ENCODE data around the gene MAP2K5.

Gene MAP2K5

DNA sequence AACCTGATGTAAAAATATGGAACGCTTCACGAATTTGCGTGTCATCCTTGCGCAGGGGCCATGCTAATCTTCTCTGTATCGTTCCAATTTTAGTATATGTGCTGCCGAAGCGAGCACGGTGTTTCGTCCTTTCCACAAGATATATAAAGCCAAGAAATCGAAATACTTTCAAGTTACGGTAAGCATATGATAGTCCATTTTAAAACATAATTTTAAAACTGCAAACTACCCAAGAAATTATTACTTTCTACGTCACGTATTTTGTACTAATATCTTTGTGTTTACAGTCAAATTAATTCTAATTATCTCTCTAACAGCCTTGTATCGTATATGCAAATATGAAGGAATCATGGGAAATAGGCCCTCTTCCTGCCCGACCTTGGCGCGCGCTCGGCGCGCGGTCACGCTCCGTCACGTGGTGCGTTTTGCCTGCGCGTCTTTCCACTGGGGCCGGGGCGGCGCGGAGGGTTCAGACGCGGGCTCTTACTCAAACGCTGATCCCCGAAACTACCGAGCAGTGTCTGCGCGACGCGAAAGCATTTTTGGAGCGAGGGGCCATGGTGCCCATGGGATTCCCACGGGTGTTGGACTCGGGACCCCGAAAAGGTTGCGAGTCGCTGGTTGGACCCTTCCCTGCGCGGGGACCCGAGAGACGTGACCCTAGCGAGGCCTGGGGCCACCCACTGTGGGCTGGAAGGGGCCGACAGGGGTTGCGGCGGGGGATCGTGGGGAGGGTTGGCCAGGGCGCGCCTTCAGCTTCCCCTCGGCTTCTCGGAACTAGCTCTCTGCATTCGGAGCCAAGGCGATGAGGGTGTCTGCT lies 297.6 kb downstream of the MAP2K5 start, which contains the start of gene RNU6-1:
Gene RNU6-1, minus strand, starts transcription at position 117 of the 820 bp plus-strand sequence.
- Histone ChIP-seq H3K27ac (ENCODE audit: low read length) (peak within 1 kb of the TSS; percentile 87), H3K9me3 (replicated peaks; ENCODE audit: insufficient read depth, low read length) (no peaks in the 10 kb centered on the region), H3K27me3 (replicated peaks; ENCODE audit: insufficient read depth, low read length) (peaks cover 9% of the 10 kb centered on the region; the same call in 1 of the 2 replicates), H3K36me3 (replicated peaks; ENCODE audit: insufficient read depth, low read length) (no peaks in the 10 kb centered on the region), H3K79me2 (ENCODE audit: low read length) (no peaks in the 10 kb centered on the region), H4K20me1 (ENCODE audit: insufficient read depth, low read length) (no peaks in the 10 kb centered on the region), H3K9me2 (replicated peaks; ENCODE audit: insufficient read depth, low read length) (no peaks in the 10 kb centered on the region), H3K4me2 (ENCODE audit: low read depth, low read length) (peak within 1 kb of the TSS; percentile 86), H2AFZ (ENCODE audit: low read length) (peak within 1 kb of the TSS; percentile 93), H3K4me3 (ENCODE audit: low read length) (peak within 1 kb of the TSS; percentile 92), H3K4me1 (ENCODE audit: low read length) (peaks cover 9% of the 10 kb centered on the region; the same call in 1 of the 2 replicates), H3F3A (ENCODE audit: insufficient read depth, low read length) (peaks cover 17% of the 10 kb centered on the region; the same call in 1 of the 2 replicates), H3K9ac (ENCODE audit: low read length) (peak within 1 kb of the TSS; percentile 90)
- TF ChIP-seq EZH2 (optimal IDR thresholded peaks at IDR 0.05; ENCODE audit: low read depth, low read length) (no peak), EZH2phosphoT487 (IDR thresholded peaks at IDR 0.05; ENCODE audit: low read length) (no peak), CTCF (IDR thresholded peaks at IDR 0.05; ENCODE audit: low read length) (no peak)
- DNase-seq = peak; percentile 97

GRCh38 chr15:67840749-67841512 lies 298.4 kb downstream of the MAP2K5 start:
- no peak for TF ChIP-seq CTCF (IDR thresholded peaks at IDR 0.05; ENCODE audit: low read length)
- TF ChIP-seq EZH2 (optimal IDR thresholded peaks at IDR 0.05; ENCODE audit: low read depth, low read length) = no peak
- no peak for TF ChIP-seq EZH2phosphoT487 (IDR thresholded peaks at IDR 0.05; ENCODE audit: low read length)
- peak overlapping the region; percentile 86 for H3K4me2 ChIP-seq (ENCODE audit: low read depth, low read length)
- peak overlapping the region; percentile 87 for H3K27ac ChIP-seq (ENCODE audit: low read length)
- no peaks in the 10 kb centered on the region for H3K9me2 ChIP-seq (replicated peaks; ENCODE audit: insufficient read depth, low read length)
- peaks cover under 1% of the 10 kb centered on the region; the same call in 1 of the 2 replicates for H3K27me3 ChIP-seq (replicated peaks; ENCODE audit: insufficient read depth, low read length)
- H3K4me3 ChIP-seq (ENCODE audit: low read length) = peak overlapping the region; percentile 92
- peak overlapping the region; percentile 90 for H3K9ac ChIP-seq (ENCODE audit: low read length)
- H3K4me1 ChIP-seq (ENCODE audit: low read length) = peaks cover 9% of the 10 kb centered on the region; the same call in 1 of the 2 replicates
- H2AFZ ChIP-seq (ENCODE audit: low read length) = peak overlapping the region; percentile 93
- no peaks in the 10 kb centered on the region for H3K36me3 ChIP-seq (replicated peaks; ENCODE audit: insufficient read depth, low read length)
- no peak for DNase-seq
- peaks cover 17% of the 10 kb centered on the region; the same call in 1 of the 2 replicates for H3F3A ChIP-seq (ENCODE audit: insufficient read depth, low read length)
- no peaks in the 10 kb centered on the region for H3K9me3 ChIP-seq (replicated peaks; ENCODE audit: insufficient read depth, low read length)
- H4K20me1 ChIP-seq (ENCODE audit: insufficient read depth, low read length) = no peaks in the 10 kb centered on the region
- H3K79me2 ChIP-seq (ENCODE audit: low read length) = no peaks in the 10 kb centered on the region

DNA sequence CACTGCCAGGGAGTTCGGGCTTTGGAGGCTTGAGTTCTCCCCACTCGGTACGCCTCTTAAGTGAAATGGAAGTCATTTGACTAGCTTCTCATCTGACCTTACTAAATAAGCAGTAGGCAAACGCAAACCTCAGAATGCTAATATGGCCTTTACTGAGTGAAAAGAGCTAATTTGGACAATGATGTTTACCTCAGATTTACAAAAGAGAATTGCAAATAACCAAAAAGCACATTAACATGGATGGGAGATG lies 298.9 kb downstream of the MAP2K5 start:
- Histone ChIP-seq H2AFZ (ENCODE audit: low read length) (peak overlapping the region; percentile 93; the same call in 1 of the 2 replicates), H3K9me3 (replicated peaks; ENCODE audit: insufficient read depth, low read length) (no peaks in the 10 kb centered on the region), H3K27ac (ENCODE audit: low read length) (no peak overlapping the region), H3K79me2 (ENCODE audit: low read length) (no peaks in the 10 kb centered on the region), H3F3A (ENCODE audit: insufficient read depth, low read length) (peaks cover 17% of the 10 kb centered on the region; the same call in 1 of the 2 replicates), H4K20me1 (ENCODE audit: insufficient read depth, low read length) (no peaks in the 10 kb centered on the region), H3K9me2 (replicated peaks; ENCODE audit: insufficient read depth, low read length) (no peaks in the 10 kb centered on the region), H3K9ac (ENCODE audit: low read length) (peak overlapping the region; percentile 90; the same call in 1 of the 2 replicates), H3K4me1 (ENCODE audit: low read length) (peaks cover 9% of the 10 kb centered on the region; the same call in 1 of the 2 replicates), H3K4me2 (ENCODE audit: low read depth, low read length) (peak overlapping the region; percentile 86), H3K27me3 (replicated peaks; ENCODE audit: insufficient read depth, low read length) (no peaks in the 10 kb centered on the region), H3K4me3 (ENCODE audit: low read length) (peak overlapping the region; percentile 92; the same call in 1 of the 2 replicates), H3K36me3 (replicated peaks; ENCODE audit: insufficient read depth, low read length) (no peaks in the 10 kb centered on the region)
- DNase-seq = no peak
- no peak for TF ChIP-seq EZH2phosphoT487 (IDR thresholded peaks at IDR 0.05; ENCODE audit: low read length)

Measured in MM.1S (cell line).